Jurkat, Clone E6-1 (cell line): ENCODE results near the gene CLEC10A.
"Not testable (repeated sequence)": the region's sequence is repeated elsewhere in the genome, so short reads cannot be mapped to it uniquely, and the experiment has no call there.

Source experiments
- DNase-seq: peaks from one replicate; pipeline ENCODE4 v3.0.0-alpha.2; 2011; ENCODE audit warnings: low read depth, low spot score
- H3K4me3 ChIP-seq: 2 replicates; pipeline ENCODE4 v1.5.1; 2011; ENCODE audit warnings: mild to moderate bottlenecking, low read length, control low read depth, moderate library complexity

CLEC10A gene

GRCh38 chr17:7109461-7110322, 29.6 kb upstream of the CLEC10A start:
- H3K4me3 ChIP-seq = no peak overlapping the region
- DNase-seq = no peak

GRCh38 chr17:7108981-7109380, 28.9 kb upstream of the CLEC10A start:
- no peak overlapping the region for H3K4me3 ChIP-seq
- DNase-seq = no peak

GRCh38 chr17:7108560-7108925, 28.5 kb upstream of the CLEC10A start:
- no peak overlapping the region for H3K4me3 ChIP-seq
- DNase-seq = no peak

DNA sequence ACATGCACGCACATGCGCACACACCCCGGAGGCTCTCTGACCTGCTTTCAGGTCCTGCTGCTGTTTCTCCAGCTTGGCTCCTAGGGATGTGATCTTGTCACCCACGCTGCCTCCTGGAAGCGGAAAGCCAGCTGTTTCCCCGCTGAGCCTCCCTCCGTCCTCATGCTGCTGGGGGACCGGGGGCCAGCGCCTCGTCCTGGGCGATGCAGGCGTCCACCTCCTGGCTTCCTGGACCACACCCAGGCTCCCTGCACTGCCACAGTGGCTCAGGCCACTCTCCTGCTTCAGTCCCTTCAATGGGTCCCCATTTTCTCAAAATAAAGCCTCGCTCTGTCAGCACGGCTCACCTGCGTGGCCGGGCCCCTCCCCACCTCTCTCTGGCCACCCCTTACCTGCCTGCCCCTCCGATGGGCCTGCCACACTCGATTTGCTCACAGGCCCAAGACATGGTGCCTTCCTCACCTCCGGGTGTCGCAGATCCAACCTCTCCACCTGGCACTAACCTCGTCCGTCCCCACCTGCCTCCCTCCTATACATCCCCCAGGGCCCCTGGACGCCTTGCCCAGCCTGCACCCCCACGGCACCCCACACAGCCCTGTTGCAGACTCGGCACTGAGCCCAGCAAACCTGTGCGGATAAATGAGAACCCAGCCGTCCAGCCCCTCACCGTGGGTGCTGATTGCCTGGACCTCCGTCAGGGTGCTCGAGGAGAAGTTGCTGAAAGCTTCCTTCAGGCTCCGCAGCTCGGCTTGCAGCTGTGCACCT, 27.9 kb upstream of the CLEC10A start:
- DNase-seq = no peak
- no peak overlapping the region for H3K4me3 ChIP-seq

GRCh38 chr17:7107012-7107754, 27.1 kb upstream of the CLEC10A start:
- DNase-seq = peak; percentile 9
- no peak overlapping the region for H3K4me3 ChIP-seq

GRCh38 chr17:7102421-7102820, 22.4 kb upstream of the CLEC10A start:
- DNase-seq = no peak

DNA sequence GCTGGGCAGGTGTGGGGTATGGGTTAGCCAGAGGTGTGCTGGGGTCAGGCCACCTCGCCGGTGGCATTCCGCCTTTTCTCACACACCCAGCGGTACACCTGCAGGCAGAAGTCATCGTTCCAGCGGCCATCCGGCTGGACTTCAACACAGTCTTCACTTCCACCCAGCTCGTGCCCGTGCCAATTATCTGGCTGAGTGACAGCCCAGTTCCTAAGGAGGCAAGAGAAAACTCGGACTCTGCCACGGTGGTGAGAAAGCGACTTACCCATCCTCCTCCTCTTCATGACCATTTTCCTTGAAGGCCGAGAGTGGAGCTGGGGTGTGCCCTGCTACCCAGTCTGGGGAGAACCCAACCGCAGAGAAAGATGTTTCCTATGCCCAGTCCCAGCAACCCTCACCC, 21.5 kb upstream of the CLEC10A start:
- H3K4me3 ChIP-seq = no peak overlapping the region
- DNase-seq = no peak

More at GRCh38 chr17:7102421-7102820, 22.4 kb upstream of the CLEC10A start:
- no peak overlapping the region for H3K4me3 ChIP-seq

- DNase-seq, H3K4me3 ChIP-seq: not testable (repeated sequence)
Measured at GRCh38 chr17:7100641-7101379, 20.8 kb upstream of the CLEC10A start.

DNA sequence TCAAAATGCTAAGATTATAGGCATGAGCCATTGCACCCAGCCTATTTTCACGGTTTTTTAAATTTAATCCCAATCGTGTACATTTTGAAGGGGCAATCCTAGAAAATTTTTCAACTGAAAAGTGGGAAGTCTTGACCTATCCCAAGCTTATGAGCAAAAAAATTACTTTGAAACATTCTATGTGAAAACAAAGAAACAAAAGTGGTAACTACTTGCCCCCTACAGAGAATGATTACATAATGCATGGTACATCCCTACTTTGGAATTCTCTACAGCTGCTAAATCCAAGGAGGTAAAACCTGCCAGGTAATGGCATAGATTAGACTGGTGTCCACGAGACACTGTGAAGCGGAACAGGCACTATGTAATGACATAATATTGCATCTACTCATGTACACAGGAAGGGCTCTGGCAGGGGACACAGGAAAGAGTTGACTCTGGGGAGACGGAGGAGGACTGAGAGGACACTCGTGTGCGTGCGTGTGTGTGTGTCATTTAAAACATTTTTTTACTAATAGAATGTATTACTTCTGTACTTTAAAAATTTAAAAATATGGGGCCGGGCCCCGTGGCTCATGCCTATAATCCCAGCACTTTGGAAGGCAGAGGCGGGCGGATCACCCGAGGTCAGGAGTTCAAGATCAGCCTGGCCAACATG, 18.9 kb upstream of the CLEC10A start:
- DNase-seq = no peak
- no peak overlapping the region for H3K4me3 ChIP-seq

DNA sequence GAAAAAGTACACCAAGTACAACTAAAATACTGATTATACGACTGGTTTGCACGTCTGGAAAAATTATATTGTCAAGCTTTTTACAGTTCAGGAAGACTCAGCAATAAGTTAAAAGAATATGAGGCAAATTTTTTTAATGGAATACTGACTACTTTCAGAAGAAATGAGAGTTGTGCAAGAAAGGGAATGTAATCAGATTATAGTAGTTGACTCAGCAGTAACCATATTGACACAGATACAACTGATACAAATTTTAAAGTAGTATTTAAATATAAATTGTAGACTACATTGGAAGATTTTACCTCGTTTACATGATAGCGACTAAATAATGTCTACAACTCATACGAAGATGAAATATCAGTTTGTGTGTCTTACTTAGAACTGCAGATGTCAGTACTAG, 17.9 kb upstream of the CLEC10A start:
- no peak for DNase-seq
- H3K4me3 ChIP-seq = no peak overlapping the region

DNA sequence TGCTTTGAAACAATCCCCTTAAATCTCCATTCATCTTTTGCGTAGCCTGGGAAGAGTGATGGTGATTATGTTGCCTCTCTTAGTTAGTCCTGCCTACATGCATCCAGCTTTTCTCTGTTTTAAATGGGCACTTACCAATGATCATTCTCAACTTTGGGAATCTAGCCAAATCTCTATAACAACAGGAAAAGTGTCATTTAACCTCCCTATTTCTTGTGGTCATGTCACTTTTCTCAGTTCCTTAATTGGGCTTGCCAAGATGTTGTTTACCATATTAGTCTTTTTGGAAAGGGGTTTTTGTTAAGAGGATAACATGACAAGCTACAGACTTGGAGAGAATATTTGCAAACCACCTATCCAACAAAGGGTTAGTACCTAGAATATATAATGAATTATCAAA, 15.6 kb upstream of the CLEC10A start:
- H3K4me3 ChIP-seq = no peak overlapping the region
- DNase-seq = no peak

DNA sequence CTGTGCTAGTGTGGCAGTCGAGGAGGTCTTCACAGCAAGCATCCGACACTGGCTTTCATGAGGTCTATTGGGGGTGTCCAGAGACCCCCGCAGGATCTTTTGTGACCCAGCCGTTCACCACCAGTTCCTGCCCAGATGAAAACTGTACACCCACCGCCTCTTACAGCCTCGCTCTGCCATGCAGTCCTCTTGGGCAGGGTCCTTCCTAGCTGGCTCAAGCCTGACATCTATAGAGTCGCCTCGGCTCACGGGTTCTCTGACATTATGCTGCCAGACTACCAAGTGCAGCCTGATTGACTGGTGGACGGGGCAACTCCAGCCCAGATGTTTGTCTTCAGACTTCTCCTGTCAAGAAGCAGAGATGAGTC, 14.6 kb upstream of the CLEC10A start:
- H3K4me3 ChIP-seq = no peak overlapping the region
- no peak for DNase-seq

- not testable (repeated sequence) for DNase-seq, H3K4me3 ChIP-seq
Measured at GRCh38 chr17:7091311-7092005, 11.4 kb upstream of the CLEC10A start.

- H3K4me3 ChIP-seq, DNase-seq: not testable (repeated sequence)
Measured at GRCh38 chr17:7089570-7089969, 9.5 kb upstream of the CLEC10A start.

DNA sequence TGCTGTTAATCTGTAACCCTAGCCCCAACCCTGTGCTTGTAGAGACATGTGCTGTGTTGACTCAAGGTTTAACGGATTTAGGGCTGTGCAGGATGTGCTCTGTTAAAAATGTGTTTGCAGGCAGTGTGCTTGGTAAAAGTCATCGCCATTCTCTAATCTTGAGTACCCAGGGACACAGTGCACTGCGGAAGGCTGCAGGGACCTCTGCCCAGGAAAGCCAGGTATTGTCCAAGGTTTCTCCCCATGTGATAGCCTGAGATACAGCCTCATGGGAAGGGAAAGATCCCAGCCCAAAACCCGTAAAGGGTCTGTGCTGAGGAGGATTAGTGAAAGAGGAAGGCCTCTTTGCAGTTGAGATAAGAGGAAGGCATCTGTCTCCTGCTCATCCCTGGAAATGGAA, 8.4 kb upstream of the CLEC10A start:
- H3K4me3 ChIP-seq, DNase-seq: not testable (repeated sequence)

DNA sequence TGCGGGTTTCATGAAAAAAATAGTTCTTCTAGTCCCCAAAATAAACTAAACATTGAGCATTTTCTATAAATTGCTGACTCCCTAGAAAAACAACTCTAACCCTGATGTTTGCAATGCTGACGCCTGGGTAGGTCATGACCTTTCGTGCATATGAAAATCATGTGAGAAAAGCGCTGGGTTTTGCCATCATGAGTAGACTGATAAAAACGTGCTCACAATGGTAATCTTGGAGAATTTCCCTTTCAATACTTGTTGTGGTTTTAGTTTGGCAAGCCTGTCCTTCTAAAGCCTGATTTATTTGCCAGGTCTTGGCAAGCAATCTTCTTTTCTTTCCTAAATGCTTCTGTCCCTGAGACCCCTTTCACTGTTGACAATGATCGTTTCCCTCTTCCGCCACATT, 4.0 kb upstream of the CLEC10A start:
- DNase-seq = no peak
- no peak overlapping the region for H3K4me3 ChIP-seq

DNA sequence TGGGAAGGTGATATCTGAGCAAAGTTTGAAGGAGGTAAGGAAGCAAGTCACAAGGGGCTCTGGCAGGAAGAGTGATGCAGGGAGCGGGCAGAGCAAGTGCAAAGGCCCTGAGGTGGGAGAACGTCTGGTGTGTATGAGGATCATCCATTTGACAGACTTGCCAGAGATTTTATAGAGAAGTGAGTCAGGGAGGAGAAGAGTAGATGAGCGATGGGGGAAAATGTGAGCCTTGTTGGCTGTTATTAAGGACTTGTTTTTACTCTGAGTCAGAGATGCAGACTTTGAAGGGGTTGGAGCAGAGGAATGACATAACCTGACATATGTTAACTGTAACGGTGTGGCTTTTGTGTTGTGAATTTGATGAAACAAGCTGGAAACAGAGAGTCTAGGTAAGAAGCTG, 3.5 kb upstream of the CLEC10A start:
- no peak for DNase-seq
- H3K4me3 ChIP-seq = no peak overlapping the region

DNA sequence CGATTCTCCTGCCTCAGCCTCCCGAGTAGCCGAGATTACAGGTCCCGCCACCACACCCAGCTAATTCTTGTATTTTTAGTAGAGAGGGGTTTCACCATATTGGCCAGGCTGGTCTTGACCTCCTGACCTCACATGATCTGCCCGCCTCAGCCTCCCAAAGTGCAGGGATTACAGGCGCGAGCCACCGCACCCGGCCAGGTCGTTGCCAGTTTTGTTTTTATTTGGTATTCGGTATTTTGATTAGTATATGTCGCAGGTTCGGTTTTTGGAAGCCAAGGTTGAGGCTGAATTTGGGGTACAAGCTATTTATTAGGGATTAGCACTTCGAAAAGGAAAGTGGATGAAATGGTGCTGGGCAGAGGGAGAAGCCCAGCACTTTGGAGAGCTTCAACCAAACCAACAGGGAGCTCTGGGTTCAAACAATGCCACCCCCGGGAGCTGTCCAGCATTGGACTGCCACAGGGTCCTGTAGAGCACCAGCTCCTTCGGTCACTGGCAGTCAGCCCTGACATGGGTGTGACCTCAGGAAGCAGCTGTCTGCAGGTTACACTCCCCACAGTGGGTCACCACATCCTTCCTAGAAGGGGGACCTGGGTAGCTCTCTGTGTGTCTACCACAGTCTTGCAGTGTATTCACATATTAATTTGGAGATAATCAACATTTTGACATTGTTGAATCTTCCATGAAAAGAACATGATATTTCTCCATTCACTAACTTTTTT, 1.5 kb upstream of the CLEC10A start:
- peak; percentile 12 for DNase-seq
- H3K4me3 ChIP-seq = no peak overlapping the region
